Measurements from ENCODE around the gene SLC10A7.
A peak's percentile ranks its signal among the peaks of the same experiment; 100 is the strongest.

Gene SLC10A7

GRCh38 chr4:146342600-146343192 lies 179.0 kb downstream of the SLC10A7 start:
- TF ChIP-seq EZH2 (IDR thresholded peaks at IDR 0.05; ENCODE audit: borderline replicate concordance, low read length) (no peak), CTCF (IDR thresholded peaks at IDR 0.05; ENCODE audit: low read length) (peak; percentile 27; the same call in 1 of the 2 replicates)
- peaks cover 11% of the 10 kb centered on the region for H3K4me1 ChIP-seq (ENCODE audit: insufficient read depth, low read length, severe bottlenecking)
- no peak overlapping the region for H3K4me2 ChIP-seq (ENCODE audit: low read length)
- no peaks in the 10 kb centered on the region for H3K27me3 ChIP-seq (ENCODE audit: insufficient read depth, low read length)
- no peak overlapping the region for H3K27ac ChIP-seq (ENCODE audit: low read depth, low read length, poor library complexity, severe bottlenecking)
- H3K36me3 ChIP-seq (ENCODE audit: insufficient read depth, low read length) = no peaks in the 10 kb centered on the region
- H2AFZ ChIP-seq (ENCODE audit: low read length) = no peak overlapping the region
- H4K20me1 ChIP-seq (ENCODE audit: insufficient read depth, low read length) = no peaks in the 10 kb centered on the region; the same call in 1 of the 2 replicates
- no peaks in the 10 kb centered on the region for H3K9me3 ChIP-seq (ENCODE audit: low read length)
- no peak overlapping the region for H3K9ac ChIP-seq (ENCODE audit: low read length)
- H3K79me2 ChIP-seq (ENCODE audit: insufficient read depth, low read length) = no peaks in the 10 kb centered on the region
- no peaks in the 10 kb centered on the region for H3K9me2 ChIP-seq (ENCODE audit: low read depth, low read length)
- no peak overlapping the region for H3K4me3 ChIP-seq (ENCODE audit: low read depth, low read length, poor library complexity, severe bottlenecking)
- 0 out of 2 replicates have a peak, but pooled peaks cover 4% of the 10 kb centered on the region for H3F3A ChIP-seq (ENCODE audit: insufficient read depth, low read length)

GRCh38 chr4:146340798-146341197 lies 180.9 kb downstream of the SLC10A7 start:
- peaks cover 8% of the 10 kb centered on the region for H3K4me1 ChIP-seq (ENCODE audit: insufficient read depth, low read length, severe bottlenecking)

GRCh38 chr4:146338512-146338911 lies 183.2 kb downstream of the SLC10A7 start:
- Histone ChIP-seq H3K4me1 (ENCODE audit: insufficient read depth, low read length, severe bottlenecking) (peaks cover 18% of the 10 kb centered on the region), H3K4me3 (ENCODE audit: low read depth, low read length, poor library complexity, severe bottlenecking) (no peak overlapping the region), H3K79me2 (ENCODE audit: insufficient read depth, low read length) (no peaks in the 10 kb centered on the region), H3F3A (ENCODE audit: insufficient read depth, low read length) (0 out of 2 replicates have a peak, but pooled peaks cover 4% of the 10 kb centered on the region), H3K27me3 (ENCODE audit: insufficient read depth, low read length) (no peaks in the 10 kb centered on the region), H3K9me2 (ENCODE audit: low read depth, low read length) (no peaks in the 10 kb centered on the region), H3K36me3 (ENCODE audit: insufficient read depth, low read length) (no peaks in the 10 kb centered on the region), H3K4me2 (ENCODE audit: low read length) (no peak overlapping the region), H3K9me3 (ENCODE audit: low read length) (no peaks in the 10 kb centered on the region), H4K20me1 (ENCODE audit: insufficient read depth, low read length) (no peaks in the 10 kb centered on the region; the same call in 1 of the 2 replicates), H3K9ac (ENCODE audit: low read length) (no peak overlapping the region), H2AFZ (ENCODE audit: low read length) (no peak overlapping the region), H3K27ac (ENCODE audit: low read depth, low read length, poor library complexity, severe bottlenecking) (no peak overlapping the region)
- no peak for TF ChIP-seq EZH2 (IDR thresholded peaks at IDR 0.05; ENCODE audit: borderline replicate concordance, low read length)
- TF ChIP-seq CTCF (IDR thresholded peaks at IDR 0.05; ENCODE audit: low read length) = no peak

More at GRCh38 chr4:146340798-146341197, 180.9 kb downstream of the SLC10A7 start:
- no peaks in the 10 kb centered on the region for H3K27me3 ChIP-seq (ENCODE audit: insufficient read depth, low read length)
- H3K9me2 ChIP-seq (ENCODE audit: low read depth, low read length) = no peaks in the 10 kb centered on the region
- H3K27ac ChIP-seq (ENCODE audit: low read depth, low read length, poor library complexity, severe bottlenecking) = no peak overlapping the region
- H3F3A ChIP-seq (ENCODE audit: insufficient read depth, low read length) = 0 out of 2 replicates have a peak, but pooled peaks cover 4% of the 10 kb centered on the region
- no peak overlapping the region for H2AFZ ChIP-seq (ENCODE audit: low read length)
- H3K79me2 ChIP-seq (ENCODE audit: insufficient read depth, low read length) = no peaks in the 10 kb centered on the region
- H3K9ac ChIP-seq (ENCODE audit: low read length) = no peak overlapping the region
- TF ChIP-seq CTCF (IDR thresholded peaks at IDR 0.05; ENCODE audit: low read length) (peak; percentile 51), EZH2 (IDR thresholded peaks at IDR 0.05; ENCODE audit: borderline replicate concordance, low read length) (no peak)
- no peaks in the 10 kb centered on the region for H3K9me3 ChIP-seq (ENCODE audit: low read length)
- H4K20me1 ChIP-seq (ENCODE audit: insufficient read depth, low read length) = no peaks in the 10 kb centered on the region; the same call in 1 of the 2 replicates
- H3K36me3 ChIP-seq (ENCODE audit: insufficient read depth, low read length) = no peaks in the 10 kb centered on the region
- no peak overlapping the region for H3K4me2 ChIP-seq (ENCODE audit: low read length)
- H3K4me3 ChIP-seq (ENCODE audit: low read depth, low read length, poor library complexity, severe bottlenecking) = no peak overlapping the region

Data from OCI-LY1 (cell line).